Activated CD4-positive, CD25-positive, alpha-beta regulatory T cell treated with anti-CD3 and anti-CD28 coated beads, Interleukin-2, amount 50 U/mL, for 24 hours (primary cell): Measurements from ENCODE around the gene CADM1.

ENCODE experiments used
- ATAC-seq, 2 donors: fragments of 150-1000 bp; cut with Tn5 transposase; one replicate each; pipeline ENCODE4 v1.10.0; 2021; ENCODE audit warnings: mild to moderate bottlenecking in 1 of 2, moderate library complexity in 1 of 2

CADM1 gene

GRCh38 chr11:115238791-115239190 is 265.4 kb downstream of the CADM1 start:
- no peak for ATAC-seq

- no peak for ATAC-seq
Measured at GRCh38 chr11:115238086-115238485, 266.1 kb downstream of the CADM1 start.

- no peak for ATAC-seq
Measured at GRCh38 chr11:115237578-115237977, 266.6 kb downstream of the CADM1 start.

- ATAC-seq, result no peak
Measured at GRCh38 chr11:115234794-115235193, 269.4 kb downstream of the CADM1 start.

- no peak for ATAC-seq
Measured at GRCh38 chr11:115226556-115226955, 277.7 kb downstream of the CADM1 start.

GRCh38 chr11:115224551-115224950 is 279.7 kb downstream of the CADM1 start:
- no peak for ATAC-seq

GRCh38 chr11:115222863-115223530 is 281.2 kb downstream of the CADM1 start:
- peak in 1 of 2 donors; percentile 14 for ATAC-seq

- ATAC-seq, result peak; percentile 82 to 88
Measured at GRCh38 chr11:115222218-115222862, 281.9 kb downstream of the CADM1 start.

GRCh38 chr11:115221461-115222069 is 282.6 kb downstream of the CADM1 start:
- ATAC-seq, result no peak

- ATAC-seq, result no peak
Measured at GRCh38 chr11:115220911-115221310, 283.3 kb downstream of the CADM1 start.

GRCh38 chr11:115220423-115220822 is 283.8 kb downstream of the CADM1 start:
- ATAC-seq, result no peak

- no peak for ATAC-seq
Measured at GRCh38 chr11:115219376-115219775, 284.8 kb downstream of the CADM1 start.

- peak; percentile 17 to 57 for ATAC-seq
Measured at GRCh38 chr11:115217726-115218311, 286.4 kb downstream of the CADM1 start.

GRCh38 chr11:115215694-115216617 is 288.3 kb downstream of the CADM1 start:
- no peak for ATAC-seq

- ATAC-seq, result no peak
Measured at GRCh38 chr11:115214644-115215234, 289.5 kb downstream of the CADM1 start.

GRCh38 chr11:115213007-115213406 is 291.2 kb downstream of the CADM1 start:
- ATAC-seq, result no peak

- ATAC-seq, result no peak
Measured at GRCh38 chr11:115208808-115209259, 295.4 kb downstream of the CADM1 start.

GRCh38 chr11:115207916-115208315 is 296.3 kb downstream of the CADM1 start:
- no peak for ATAC-seq

GRCh38 chr11:115207166-115207591 is 297.0 kb downstream of the CADM1 start:
- ATAC-seq, result no peak

GRCh38 chr11:115206365-115207022 is 297.7 kb downstream of the CADM1 start:
- no peak for ATAC-seq

GRCh38 chr11:115202900-115203552 is 301.2 kb downstream of the CADM1 start:
- no peak for ATAC-seq
